Esophagus muscularis mucosa (tissue), 4 donors: ENCODE measurements around the gene GEMIN5. TPM values are rescaled to one million over a fixed set of nuclear protein-coding genes. Genes with fewer than 3 reads are reported as not detected.

Experiments used
- DNase-seq: peaks from one replicate; pipeline ENCODE4 v3.0.0-alpha.2; 2017; ENCODE audit errors: extremely low spot score
- H3K27ac ChIP-seq, 4 donors: fragments of 200-600 bp; sonication (generic); replicated peaks in 1 of 4; 1 replicate in 3 of 4; 2 replicates in 1 of 4; pipeline ENCODE4 v1.5.1; 2016 to 2019; ENCODE audit warnings: mild to moderate bottlenecking in 1 of 4
- H3K27me3 ChIP-seq, 4 donors: fragments of 200-600 bp; sonication (generic); one replicate each; pipeline versions ENCODE4 v1.5.1 to v1.6.0; 2016 to 2019
- H3K36me3 ChIP-seq, 4 donors: fragments of 200-600 bp; sonication (generic); one replicate each; pipeline ENCODE4 v1.5.1; 2016 to 2019
- H3K4me1 ChIP-seq, 4 donors: fragments of 200-600 bp; sonication (generic); one replicate each; pipeline ENCODE4 v1.5.1; 2016 to 2019
- H3K4me3 ChIP-seq, 4 donors: fragments of 200-600 bp; sonication (generic); 1 replicate in 2 of 4; 2 replicates in 2 of 4; pipeline ENCODE4 v1.5.1; 2016 to 2019; ENCODE audit warnings: mild to moderate bottlenecking in 4 of 4, moderate library complexity in 1 of 4
- H3K9me3 ChIP-seq, 4 donors: fragments of 200-600 bp; sonication (generic); 1 replicate in 3 of 4; 2 replicates in 1 of 4; pipeline ENCODE4 v1.5.1; 2016 to 2019
- EP300 ChIP-seq: sonication (generic); formaldehyde crosslinking; IDR thresholded peaks from one replicate; pipeline ENCODE4 v1.6.1; 2017; ENCODE audit warnings: antibody characterized with exemption
- POLR2A ChIP-seq: fragments of 450-650 bp; IDR thresholded peaks from one replicate; pipeline ENCODE4 v1.6.1; 2017; ENCODE audit warnings: antibody characterized with exemption, moderate library complexity, mild to moderate bottlenecking, low read depth
- POLR2AphosphoS5 ChIP-seq, 2 donors: sonication (generic); formaldehyde crosslinking; IDR thresholded peaks; one replicate each; pipeline ENCODE4 v1.6.1; 2017; ENCODE audit warnings: antibody characterized with exemption in 2 of 2
- whole genome bisulfite sequencing: methylation state at CpG from one replicate; pipeline ENCODE4 v1.1.5; 2018; 5-methylcytosine and 5-hydroxymethylcytosine counted together
- intact Hi-C: fragments of 100-400 bp; cut with DNase I; formaldehyde crosslinking; loops from one replicate; pipeline ENCODE4 v1.15.1; 2023
- total RNA-seq, 4 donors: library from RNA; depleted of rRNA; stranded (reverse); fragments of >200 nt; gene quantifications; one replicate each; pipeline versions ENCODE4 v1.1.0 to v1.2.1, GENCODE V29; 2016
- TF ChIP-seq, protein P1 (sequence below), 3 experiments: fragments of 200-600 bp in 2 of 3; fragments of 450-650 bp in 1 of 3; sonication (generic) in 2 of 3; IDR thresholded peaks; one replicate each; pipeline ENCODE4 v1.5.1; 2017 to 2019; ENCODE audit warnings: antibody characterized with exemption in 3 of 3, mild to moderate bottlenecking in 2 of 3, moderate library complexity in 1 of 3

Gene GEMIN5
- total RNA-seq, 4 donors from 2014 or later = 14.1 to 20.4 (median 17.3) TPM

DNA sequence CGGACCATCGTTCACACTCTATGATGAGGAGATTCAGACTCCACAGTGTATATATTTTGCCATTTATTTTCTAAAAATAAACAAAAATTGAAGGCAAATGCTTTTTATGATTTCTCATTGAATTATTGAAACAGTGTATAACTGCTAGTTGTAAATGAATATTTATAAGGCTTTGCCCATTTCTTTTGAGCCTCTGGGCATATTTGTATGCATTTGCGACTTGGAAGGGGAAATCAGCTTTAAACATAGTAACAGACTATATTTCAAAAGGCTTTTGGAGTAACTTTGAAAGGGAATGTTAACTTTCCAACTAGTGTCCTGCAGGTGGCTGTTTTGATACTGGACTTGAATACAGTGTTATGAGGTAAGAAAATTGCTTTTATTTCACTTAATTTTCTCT is 28.9 kb upstream of the GEMIN5 start:
- intact Hi-C loops = no loop called here
- 91% methylated on average over 3 of the region's 3 CpGs for WGBS
- TF ChIP-seq, protein P1, sequence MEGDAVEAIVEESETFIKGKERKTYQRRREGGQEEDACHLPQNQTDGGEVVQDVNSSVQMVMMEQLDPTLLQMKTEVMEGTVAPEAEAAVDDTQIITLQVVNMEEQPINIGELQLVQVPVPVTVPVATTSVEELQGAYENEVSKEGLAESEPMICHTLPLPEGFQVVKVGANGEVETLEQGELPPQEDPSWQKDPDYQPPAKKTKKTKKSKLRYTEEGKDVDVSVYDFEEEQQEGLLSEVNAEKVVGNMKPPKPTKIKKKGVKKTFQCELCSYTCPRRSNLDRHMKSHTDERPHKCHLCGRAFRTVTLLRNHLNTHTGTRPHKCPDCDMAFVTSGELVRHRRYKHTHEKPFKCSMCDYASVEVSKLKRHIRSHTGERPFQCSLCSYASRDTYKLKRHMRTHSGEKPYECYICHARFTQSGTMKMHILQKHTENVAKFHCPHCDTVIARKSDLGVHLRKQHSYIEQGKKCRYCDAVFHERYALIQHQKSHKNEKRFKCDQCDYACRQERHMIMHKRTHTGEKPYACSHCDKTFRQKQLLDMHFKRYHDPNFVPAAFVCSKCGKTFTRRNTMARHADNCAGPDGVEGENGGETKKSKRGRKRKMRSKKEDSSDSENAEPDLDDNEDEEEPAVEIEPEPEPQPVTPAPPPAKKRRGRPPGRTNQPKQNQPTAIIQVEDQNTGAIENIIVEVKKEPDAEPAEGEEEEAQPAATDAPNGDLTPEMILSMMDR (IDR thresholded peaks at IDR 0.05) = no peak
- TF ChIP-seq EP300 = no peak
- TF ChIP-seq POLR2AphosphoS5 (IDR thresholded peaks at IDR 0.05) = no peak
- no peak for TF ChIP-seq POLR2A
- Histone ChIP-seq H3K9me3 (no peaks in the 10 kb centered on the region), H3K27ac (no peak overlapping the region), H3K27me3 (no peaks in the 10 kb centered on the region), H3K36me3 (peaks cover under 1 to 64% (median 29%) of the 10 kb centered on the region in 4 donors), H3K4me1 (no peaks in the 10 kb centered on the region), H3K4me3 (no peak overlapping the region)
- DNase-seq = no peak

DNA sequence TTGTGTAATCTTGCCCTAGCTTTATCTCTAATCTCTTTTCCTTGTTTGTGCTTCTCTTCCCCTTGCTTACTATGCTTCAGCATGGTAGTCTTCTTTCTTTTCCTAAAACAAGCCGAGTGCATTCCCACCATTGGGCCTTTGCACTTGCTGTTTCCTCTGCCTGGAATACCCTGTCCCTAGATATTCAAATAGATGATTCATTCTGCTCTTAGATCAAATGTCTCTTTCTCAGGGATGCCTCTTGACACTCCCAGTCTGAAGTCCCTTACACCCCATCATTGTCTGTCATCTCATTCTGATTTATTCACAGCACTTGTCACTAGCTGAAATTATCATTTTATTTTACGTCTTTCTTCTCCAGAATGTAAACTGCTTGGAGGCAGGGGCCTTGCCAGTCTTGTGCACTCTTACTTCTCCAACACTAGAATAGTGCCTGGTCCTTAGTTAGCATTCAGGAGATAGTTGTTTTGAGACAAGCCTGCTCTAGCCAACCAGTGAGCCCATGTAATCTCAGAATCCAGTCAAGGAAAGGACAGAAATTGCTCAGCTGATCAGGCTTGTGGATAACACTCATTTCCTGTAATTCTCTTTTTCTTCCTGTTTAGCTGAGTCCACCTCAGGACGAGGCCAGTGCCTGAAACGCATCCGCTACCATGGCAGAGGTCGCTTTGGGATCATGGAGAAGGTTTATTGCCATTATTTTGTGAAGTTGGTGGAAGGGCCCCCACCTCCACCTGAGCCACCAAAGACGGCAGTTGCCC is 28.2 kb upstream of the GEMIN5 start:
- no peaks in the 10 kb centered on the region for H3K4me1 ChIP-seq
- H3K4me3 ChIP-seq = no peak overlapping the region
- peak overlapping the region in 1 of 4 donors; percentile 24 for H3K27ac ChIP-seq
- intact Hi-C loops = no loop called here
- no peaks in the 10 kb centered on the region for H3K9me3 ChIP-seq
- peak in 1 of 2 donors; percentile 27 for TF ChIP-seq POLR2AphosphoS5 (IDR thresholded peaks at IDR 0.05)
- TF ChIP-seq, protein P1 (IDR thresholded peaks at IDR 0.05) = no peak
- no peaks in the 10 kb centered on the region for H3K27me3 ChIP-seq
- 77% methylated on average over 7 of the region's 7 CpGs for WGBS
- DNase-seq = no peak
- H3K36me3 ChIP-seq = peaks cover 7 to 70% (median 35%) of the 10 kb centered on the region in 4 donors

DNA sequence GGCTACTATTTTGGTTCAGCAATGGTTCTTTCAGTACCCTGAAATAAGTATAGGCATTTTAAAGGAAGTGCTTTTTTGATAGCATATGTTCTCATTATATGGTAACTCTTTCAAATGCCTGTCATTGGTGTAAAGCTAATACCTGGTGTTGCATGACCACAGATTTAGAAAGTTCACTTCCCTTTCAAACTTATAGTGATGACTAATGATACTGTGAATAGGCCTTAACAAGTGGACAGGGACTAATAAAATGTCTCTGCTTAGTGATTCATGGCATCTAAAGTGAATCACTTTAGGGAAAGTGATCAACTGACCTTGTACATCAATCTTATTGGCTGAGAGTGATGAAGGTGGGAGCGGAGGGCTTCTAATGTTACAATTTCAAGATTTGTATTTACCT is 24.5 kb upstream of the GEMIN5 start:
- DNase-seq = no peak
- no peak overlapping the region for H3K27ac ChIP-seq
- 95% methylated on average over 1 of the region's 1 CpG for WGBS
- intact Hi-C loops = no loop called here
- TF ChIP-seq POLR2AphosphoS5 (IDR thresholded peaks at IDR 0.05) (no peak), POLR2A (no peak), EP300 (no peak)
- TF ChIP-seq, protein P1 (IDR thresholded peaks at IDR 0.05) = no peak
- peaks cover 24 to 80% (median 58%) of the 10 kb centered on the region in 4 donors for H3K36me3 ChIP-seq
- no peaks in the 10 kb centered on the region for H3K4me1 ChIP-seq
- no peaks in the 10 kb centered on the region for H3K27me3 ChIP-seq
- H3K9me3 ChIP-seq = no peaks in the 10 kb centered on the region
- H3K4me3 ChIP-seq = no peak overlapping the region

DNA sequence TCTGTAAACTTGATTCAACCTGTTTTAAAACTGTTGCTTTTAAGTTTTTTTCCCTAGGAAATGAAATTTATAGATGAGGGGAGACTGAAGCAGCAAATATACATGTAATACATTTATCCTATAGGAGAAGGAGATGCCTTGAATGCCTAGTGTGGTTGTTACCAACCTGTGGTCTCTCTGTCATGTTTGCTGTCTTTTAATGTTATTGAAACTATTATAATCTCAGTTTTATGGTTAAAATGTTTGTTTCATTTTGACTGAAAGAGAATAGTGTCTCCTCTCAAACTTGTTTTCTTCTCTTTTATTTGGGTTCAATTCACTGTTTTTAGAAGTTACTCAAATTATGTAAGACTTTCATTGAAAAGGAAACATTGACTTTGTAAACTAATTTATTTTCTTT is 18.7 kb upstream of the GEMIN5 start:
- TF ChIP-seq POLR2A = no peak
- TF ChIP-seq, protein P1 (IDR thresholded peaks at IDR 0.05) = no peak
- no peaks in the 10 kb centered on the region for H3K4me1 ChIP-seq
- H3K27me3 ChIP-seq = no peaks in the 10 kb centered on the region
- no peak overlapping the region for H3K27ac ChIP-seq
- intact Hi-C loops = no loop called here
- no peaks in the 10 kb centered on the region for H3K9me3 ChIP-seq
- H3K4me3 ChIP-seq = no peak overlapping the region
- no peak for DNase-seq
- H3K36me3 ChIP-seq = peaks cover 22 to 57% (median 46%) of the 10 kb centered on the region in 4 donors

DNA sequence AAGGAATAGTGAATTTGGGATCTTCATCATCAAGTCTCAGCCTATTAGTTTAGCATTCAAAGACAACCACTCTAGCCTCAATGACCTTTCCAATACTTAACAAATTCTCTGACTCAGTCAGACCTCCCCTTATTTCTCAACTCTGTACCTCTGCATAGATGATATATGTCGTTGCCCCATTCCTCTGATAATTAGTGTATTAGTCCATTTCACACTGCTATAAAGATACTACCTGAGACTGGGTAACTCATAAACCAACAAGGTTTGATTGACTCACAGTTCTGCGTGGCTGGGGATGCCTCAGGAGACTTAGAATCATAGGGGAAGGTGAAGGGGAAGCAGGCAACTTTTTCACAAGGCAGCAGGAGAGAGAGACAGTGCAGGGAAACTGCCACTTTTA is 11.8 kb upstream of the GEMIN5 start:
- Histone ChIP-seq H3K9me3 (no peaks in the 10 kb centered on the region), H3K4me1 (peaks cover 9 to 33% (median 19%) of the 10 kb centered on the region in 4 donors), H3K4me3 (no peak overlapping the region), H3K36me3 (peaks cover 0 to 8% (median 1%) of the 10 kb centered on the region in 4 donors), H3K27me3 (no peaks in the 10 kb centered on the region), H3K27ac (no peak overlapping the region)
- TF ChIP-seq POLR2A (no peak), POLR2AphosphoS5 (IDR thresholded peaks at IDR 0.05) (no peak), EP300 (no peak)
- TF ChIP-seq, protein P1 (IDR thresholded peaks at IDR 0.05) = no peak
- WGBS = 97% methylated on average over 2 of the region's 2 CpGs
- intact Hi-C loops = loop anchor here (10.0 kb wide), 2 partner anchors 195 to 505 kb away; partner anchors contain the start of gene SAP30L
- DNase-seq = no peak
